ENCODE results near the gene STX12.

STX12 gene

DNA sequence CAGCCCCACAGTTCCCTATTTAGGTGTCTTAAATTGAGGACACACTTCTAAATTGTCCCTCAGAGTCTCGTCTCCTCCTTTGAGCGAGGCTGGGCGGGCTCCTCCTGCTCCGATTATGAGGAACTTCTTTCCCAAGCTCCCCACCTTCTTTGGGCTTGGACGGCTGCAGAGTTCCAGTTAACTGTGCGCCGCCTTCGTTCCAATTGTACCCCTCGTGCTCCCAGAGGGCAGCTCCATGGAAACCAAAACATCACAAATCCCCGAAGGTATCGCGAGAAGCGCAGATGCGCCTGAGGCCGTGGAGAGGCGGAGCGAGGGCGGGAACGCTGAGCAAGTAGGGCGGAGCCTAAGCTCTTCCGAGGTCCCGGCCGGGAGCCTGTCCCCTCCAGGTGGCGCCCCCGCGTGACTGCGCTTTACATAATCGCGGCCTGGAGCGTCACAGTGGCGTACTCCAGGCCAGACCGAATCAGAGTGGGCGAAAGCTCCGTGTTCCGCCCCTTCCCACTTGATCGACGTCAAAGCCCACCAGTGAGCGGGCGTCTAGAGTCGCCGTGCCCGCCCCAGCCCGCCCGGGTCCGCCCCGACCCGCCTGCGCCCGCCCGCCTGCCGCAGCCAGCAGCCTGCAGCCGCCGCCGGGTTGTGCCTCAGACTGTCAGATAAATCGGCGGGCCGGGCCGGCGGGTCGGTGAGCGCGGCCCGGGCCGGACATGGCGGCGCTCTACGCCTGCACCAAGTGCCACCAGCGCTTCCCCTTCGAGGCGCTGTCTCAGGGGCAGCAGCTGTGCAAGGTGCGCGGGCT is 47.4 kb upstream of the STX12 start, which contains the start of gene FAM76A:
Gene FAM76A, plus strand, starts transcription at position 588 of the 799 bp plus-strand sequence. Its CDS starts 120 bp downstream, at position 708.
- Histone ChIP-seq H3K27ac (ENCODE audit: extremely low read depth, low read depth, low read length) (peak within 1 kb of the TSS; percentile 77), H3K9me3 (ENCODE audit: control insufficient read depth, insufficient read depth, low read depth, low read length) (no peaks in the 10 kb centered on the region), H3K36me3 (ENCODE audit: control insufficient read depth in 2 of 2, insufficient read depth in 1 of 2, low read length in 2 of 2) (peaks cover 11% of the 10 kb centered on the region in 2 experiments; a peak in 2 of 3 replicates), H3K4me1 (ENCODE audit: control insufficient read depth, insufficient read depth, low read length) (peaks cover 7% of the 10 kb centered on the region), H3K4me3 (ENCODE audit: low read depth, low read length) (peak within 1 kb of the TSS; percentile 73)
- ChIA-PET POLR2A (interaction anchor here (0.5 to 1.8 kb wide), 20 partner anchors 9 to 856 kb away, joined by 3 to 73 read pairs (median 4); partner anchors contain the start of genes AHDC1, IFI6, PPP1R8 and STX12), CTCF (interaction anchor here (0.6 to 2.1 kb wide), 19 partner anchors 11 to 690 kb away, joined by 3 to 20 read pairs (median 4); partner anchors contain the start of genes IFI6 and STX12)
- TF ChIP-seq SP2 (tag by site-specific recombination; IDR thresholded peaks at IDR 0.05) (peak; percentile 98), ZNF311 (tag by site-specific recombination; IDR thresholded peaks at IDR 0.05; ENCODE audit: borderline replicate concordance) (no peak), KLF1 (tag by site-specific recombination; IDR thresholded peaks at IDR 0.05) (peak; percentile 8; the same call in 1 of the 2 replicates), KLF16 (tag by site-specific recombination; IDR thresholded peaks at IDR 0.05) (peak; percentile 82), ZNF426 (tag by site-specific recombination; IDR thresholded peaks at IDR 0.05) (no peak), ZSCAN30 (tag by site-specific recombination; IDR thresholded peaks at IDR 0.05) (peak; percentile 80; the same call in 1 of the 2 replicates), ZNF354C (tag by site-specific recombination; IDR thresholded peaks at IDR 0.05; ENCODE audit: borderline replicate concordance, low read depth) (no peak), ZNF626 (tag by site-specific recombination; IDR thresholded peaks at IDR 0.05) (no peak), SCRT2 (tag by site-specific recombination; IDR thresholded peaks at IDR 0.05) (no peak; the same call in 1 of the 2 replicates), ZNF239 (tag by site-specific recombination; IDR thresholded peaks at IDR 0.05) (no peak), GLIS1 (tag by site-specific recombination; IDR thresholded peaks at IDR 0.05) (0 out of 2 replicates have a peak, but pooled peaks have one; percentile 9), ZNF76 (tag by site-specific recombination; IDR thresholded peaks at IDR 0.05; ENCODE audit: borderline replicate concordance, low read depth) (peak; percentile 65; the same call in 1 of the 2 replicates), SP3 (tag by site-specific recombination; IDR thresholded peaks at IDR 0.05) (peak; percentile 99), HOXD13 (CRISPR knock-in tag; IDR thresholded peaks at IDR 0.05; ENCODE audit: borderline replicate concordance) (no peak), ZNF600 (tag by site-specific recombination; IDR thresholded peaks at IDR 0.05) (no peak), ZIC2 (tag by site-specific recombination; IDR thresholded peaks at IDR 0.05) (peak; percentile 63), KLF8 (tag by site-specific recombination; IDR thresholded peaks at IDR 0.05) (peak; percentile 94), SP7 (tag by site-specific recombination; IDR thresholded peaks at IDR 0.05) (peak; percentile 55), ZNF335 (tag by site-specific recombination; conservative IDR thresholded peaks at IDR 0.05) (peak; percentile 66), ZXDB (tag by site-specific recombination; IDR thresholded peaks at IDR 0.05) (peak; percentile 47), ZBTB17 (tag by site-specific recombination; IDR thresholded peaks at IDR 0.05) (peak; percentile 76), ZNF629 (tag by site-specific recombination; IDR thresholded peaks at IDR 0.05) (peak; percentile 98), ZNF792 (tag by site-specific recombination; IDR thresholded peaks at IDR 0.05) (no peak)
- TF ChIP-seq, protein P1, sequence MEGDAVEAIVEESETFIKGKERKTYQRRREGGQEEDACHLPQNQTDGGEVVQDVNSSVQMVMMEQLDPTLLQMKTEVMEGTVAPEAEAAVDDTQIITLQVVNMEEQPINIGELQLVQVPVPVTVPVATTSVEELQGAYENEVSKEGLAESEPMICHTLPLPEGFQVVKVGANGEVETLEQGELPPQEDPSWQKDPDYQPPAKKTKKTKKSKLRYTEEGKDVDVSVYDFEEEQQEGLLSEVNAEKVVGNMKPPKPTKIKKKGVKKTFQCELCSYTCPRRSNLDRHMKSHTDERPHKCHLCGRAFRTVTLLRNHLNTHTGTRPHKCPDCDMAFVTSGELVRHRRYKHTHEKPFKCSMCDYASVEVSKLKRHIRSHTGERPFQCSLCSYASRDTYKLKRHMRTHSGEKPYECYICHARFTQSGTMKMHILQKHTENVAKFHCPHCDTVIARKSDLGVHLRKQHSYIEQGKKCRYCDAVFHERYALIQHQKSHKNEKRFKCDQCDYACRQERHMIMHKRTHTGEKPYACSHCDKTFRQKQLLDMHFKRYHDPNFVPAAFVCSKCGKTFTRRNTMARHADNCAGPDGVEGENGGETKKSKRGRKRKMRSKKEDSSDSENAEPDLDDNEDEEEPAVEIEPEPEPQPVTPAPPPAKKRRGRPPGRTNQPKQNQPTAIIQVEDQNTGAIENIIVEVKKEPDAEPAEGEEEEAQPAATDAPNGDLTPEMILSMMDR (tag by site-specific recombination; IDR thresholded peaks at IDR 0.05): peak; percentile 98
- TF ChIP-seq, protein P2, sequence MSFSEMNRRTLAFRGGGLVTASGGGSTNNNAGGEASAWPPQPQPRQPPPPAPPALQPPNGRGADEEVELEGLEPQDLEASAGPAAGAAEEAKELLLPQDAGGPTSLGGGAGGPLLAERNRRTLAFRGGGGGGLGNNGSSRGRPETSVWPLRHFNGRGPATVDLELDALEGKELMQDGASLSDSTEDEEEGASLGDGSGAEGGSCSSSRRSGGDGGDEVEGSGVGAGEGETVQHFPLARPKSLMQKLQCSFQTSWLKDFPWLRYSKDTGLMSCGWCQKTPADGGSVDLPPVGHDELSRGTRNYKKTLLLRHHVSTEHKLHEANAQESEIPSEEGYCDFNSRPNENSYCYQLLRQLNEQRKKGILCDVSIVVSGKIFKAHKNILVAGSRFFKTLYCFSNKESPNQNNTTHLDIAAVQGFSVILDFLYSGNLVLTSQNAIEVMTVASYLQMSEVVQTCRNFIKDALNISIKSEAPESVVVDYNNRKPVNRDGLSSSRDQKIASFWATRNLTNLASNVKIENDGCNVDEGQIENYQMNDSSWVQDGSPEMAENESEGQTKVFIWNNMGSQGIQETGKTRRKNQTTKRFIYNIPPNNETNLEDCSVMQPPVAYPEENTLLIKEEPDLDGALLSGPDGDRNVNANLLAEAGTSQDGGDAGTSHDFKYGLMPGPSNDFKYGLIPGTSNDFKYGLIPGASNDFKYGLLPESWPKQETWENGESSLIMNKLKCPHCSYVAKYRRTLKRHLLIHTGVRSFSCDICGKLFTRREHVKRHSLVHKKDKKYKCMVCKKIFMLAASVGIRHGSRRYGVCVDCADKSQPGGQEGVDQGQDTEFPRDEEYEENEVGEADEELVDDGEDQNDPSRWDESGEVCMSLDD (tag by site-specific recombination; IDR thresholded peaks at IDR 0.05): peak; percentile 75
- TF ChIP-seq, protein P3, sequence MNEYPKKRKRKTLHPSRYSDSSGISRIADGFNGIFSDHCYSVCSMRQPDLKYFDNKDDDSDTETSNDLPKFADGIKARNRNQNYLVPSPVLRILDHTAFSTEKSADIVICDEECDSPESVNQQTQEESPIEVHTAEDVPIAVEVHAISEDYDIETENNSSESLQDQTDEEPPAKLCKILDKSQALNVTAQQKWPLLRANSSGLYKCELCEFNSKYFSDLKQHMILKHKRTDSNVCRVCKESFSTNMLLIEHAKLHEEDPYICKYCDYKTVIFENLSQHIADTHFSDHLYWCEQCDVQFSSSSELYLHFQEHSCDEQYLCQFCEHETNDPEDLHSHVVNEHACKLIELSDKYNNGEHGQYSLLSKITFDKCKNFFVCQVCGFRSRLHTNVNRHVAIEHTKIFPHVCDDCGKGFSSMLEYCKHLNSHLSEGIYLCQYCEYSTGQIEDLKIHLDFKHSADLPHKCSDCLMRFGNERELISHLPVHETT (tag by site-specific recombination; IDR thresholded peaks at IDR 0.05): peak; percentile 24; the same call in 1 of the 2 replicates
- TF ChIP-seq, protein P4, sequence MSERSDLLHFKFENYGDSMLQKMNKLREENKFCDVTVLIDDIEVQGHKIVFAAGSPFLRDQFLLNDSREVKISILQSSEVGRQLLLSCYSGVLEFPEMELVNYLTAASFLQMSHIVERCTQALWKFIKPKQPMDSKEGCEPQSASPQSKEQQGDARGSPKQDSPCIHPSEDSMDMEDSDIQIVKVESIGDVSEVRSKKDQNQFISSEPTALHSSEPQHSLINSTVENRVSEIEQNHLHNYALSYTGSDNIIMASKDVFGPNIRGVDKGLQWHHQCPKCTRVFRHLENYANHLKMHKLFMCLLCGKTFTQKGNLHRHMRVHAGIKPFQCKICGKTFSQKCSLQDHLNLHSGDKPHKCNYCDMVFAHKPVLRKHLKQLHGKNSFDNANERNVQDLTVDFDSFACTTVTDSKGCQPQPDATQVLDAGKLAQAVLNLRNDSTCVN (tag by site-specific recombination; optimal IDR thresholded peaks at IDR 0.05): peak; percentile 90
- TF ChIP-seq, protein P5, sequence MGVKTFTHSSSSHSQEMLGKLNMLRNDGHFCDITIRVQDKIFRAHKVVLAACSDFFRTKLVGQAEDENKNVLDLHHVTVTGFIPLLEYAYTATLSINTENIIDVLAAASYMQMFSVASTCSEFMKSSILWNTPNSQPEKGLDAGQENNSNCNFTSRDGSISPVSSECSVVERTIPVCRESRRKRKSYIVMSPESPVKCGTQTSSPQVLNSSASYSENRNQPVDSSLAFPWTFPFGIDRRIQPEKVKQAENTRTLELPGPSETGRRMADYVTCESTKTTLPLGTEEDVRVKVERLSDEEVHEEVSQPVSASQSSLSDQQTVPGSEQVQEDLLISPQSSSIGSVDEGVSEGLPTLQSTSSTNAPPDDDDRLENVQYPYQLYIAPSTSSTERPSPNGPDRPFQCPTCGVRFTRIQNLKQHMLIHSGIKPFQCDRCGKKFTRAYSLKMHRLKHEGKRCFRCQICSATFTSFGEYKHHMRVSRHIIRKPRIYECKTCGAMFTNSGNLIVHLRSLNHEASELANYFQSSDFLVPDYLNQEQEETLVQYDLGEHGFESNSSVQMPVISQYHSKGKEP (tag by site-specific recombination; IDR thresholded peaks at IDR 0.05): peak; percentile 66; the same call in 1 of the 2 replicates

Measured in HEK293 (cell line).